ENCODE data around the gene ZNF746. TPM values are rescaled to one million over a fixed set of nuclear protein-coding genes. Genes with fewer than 3 reads are reported as not detected.

The ZNF746 gene
- total RNA-seq, 6 experiments from 2014 or later = 15.7 to 18.2 (median 16.4) TPM

DNA sequence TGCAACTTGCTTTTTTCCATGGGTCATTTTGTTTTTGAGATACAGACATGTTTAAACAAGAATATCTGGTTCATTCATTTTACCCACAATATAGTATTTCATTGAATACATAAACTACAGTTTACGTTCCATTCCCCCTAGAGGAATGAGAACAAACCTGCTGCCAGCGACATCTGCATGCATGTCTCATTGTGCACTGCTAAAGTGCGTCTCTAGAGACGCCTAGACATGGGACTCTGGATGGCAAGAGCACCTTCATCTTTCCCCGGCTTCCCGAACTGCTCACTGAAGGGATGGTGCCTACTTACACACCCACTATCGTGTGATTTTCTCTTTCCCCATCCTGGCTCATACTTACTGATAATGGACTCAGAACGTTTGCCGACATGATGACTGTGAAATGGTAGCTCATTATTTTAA lies 35.5 kb downstream of the ZNF746 start:
- peaks cover 27% of the 10 kb centered on the region for H3K4me1 Mint-ChIP-seq (ENCODE audit: low read depth)
- peaks cover 10% of the 10 kb centered on the region; the same call in 1 of the 2 replicates for H3K36me3 Mint-ChIP-seq (ENCODE audit: low read depth)
- TF ChIP-seq, protein P1, sequence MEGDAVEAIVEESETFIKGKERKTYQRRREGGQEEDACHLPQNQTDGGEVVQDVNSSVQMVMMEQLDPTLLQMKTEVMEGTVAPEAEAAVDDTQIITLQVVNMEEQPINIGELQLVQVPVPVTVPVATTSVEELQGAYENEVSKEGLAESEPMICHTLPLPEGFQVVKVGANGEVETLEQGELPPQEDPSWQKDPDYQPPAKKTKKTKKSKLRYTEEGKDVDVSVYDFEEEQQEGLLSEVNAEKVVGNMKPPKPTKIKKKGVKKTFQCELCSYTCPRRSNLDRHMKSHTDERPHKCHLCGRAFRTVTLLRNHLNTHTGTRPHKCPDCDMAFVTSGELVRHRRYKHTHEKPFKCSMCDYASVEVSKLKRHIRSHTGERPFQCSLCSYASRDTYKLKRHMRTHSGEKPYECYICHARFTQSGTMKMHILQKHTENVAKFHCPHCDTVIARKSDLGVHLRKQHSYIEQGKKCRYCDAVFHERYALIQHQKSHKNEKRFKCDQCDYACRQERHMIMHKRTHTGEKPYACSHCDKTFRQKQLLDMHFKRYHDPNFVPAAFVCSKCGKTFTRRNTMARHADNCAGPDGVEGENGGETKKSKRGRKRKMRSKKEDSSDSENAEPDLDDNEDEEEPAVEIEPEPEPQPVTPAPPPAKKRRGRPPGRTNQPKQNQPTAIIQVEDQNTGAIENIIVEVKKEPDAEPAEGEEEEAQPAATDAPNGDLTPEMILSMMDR (IDR thresholded peaks at IDR 0.05) = no peak
- no peak overlapping the region for H3K4me3 Mint-ChIP-seq
- H3K27me3 Mint-ChIP-seq (ENCODE audit: insufficient read depth) = peaks cover 6% of the 10 kb centered on the region; the same call in 1 of the 2 replicates
- peaks cover 9% of the 10 kb centered on the region; the same call in 1 of the 2 replicates for H3K9me3 Mint-ChIP-seq
- H3K27ac Mint-ChIP-seq = no peak overlapping the region
- DNase-seq = no peak

DNA sequence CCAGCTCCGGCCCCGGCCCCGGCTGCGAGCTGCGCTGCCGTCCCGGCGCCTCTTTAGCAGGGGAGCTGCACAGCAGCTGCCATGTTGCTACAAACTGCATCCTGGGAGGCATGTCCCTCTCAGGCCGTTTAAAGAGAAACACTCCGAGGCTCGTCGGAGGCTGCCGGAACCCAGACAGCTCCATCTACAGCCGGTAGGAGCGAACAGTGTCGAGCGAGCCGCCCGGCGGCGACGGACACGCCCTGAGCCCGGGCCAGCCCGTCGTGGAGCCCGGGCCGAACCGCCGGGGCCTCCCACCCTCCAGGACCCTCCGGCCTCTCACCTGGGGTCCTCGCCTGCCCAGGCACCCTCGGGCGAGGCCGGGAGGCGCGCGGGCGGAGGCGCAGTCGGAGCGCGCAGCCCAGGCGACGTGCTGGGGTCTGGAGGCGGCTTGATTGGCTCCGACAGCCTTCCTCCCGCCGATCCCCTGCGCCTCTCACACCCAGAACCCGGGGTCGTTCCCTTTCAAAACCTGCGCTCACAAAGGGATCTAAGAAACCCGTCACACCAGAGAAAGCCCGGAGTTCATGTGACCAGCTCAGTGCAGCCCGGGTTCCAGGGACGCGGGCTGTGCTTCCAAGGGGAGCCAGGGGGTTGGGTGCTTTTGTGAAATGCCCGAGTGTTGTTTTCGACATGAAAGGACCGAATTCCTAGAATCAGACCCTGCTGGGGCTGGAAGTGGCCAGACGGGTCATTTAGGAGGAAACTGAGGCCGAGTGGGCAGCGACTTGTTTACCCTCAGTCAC lies 36.9 kb downstream of the ZNF746 start, which contains the start of gene ZNF777:
TSS of gene ZNF777 (minus strand) at position 570 of the 785 bp plus-strand sequence. CDS start 5,040 bp downstream, outside the sequence.
- TF ChIP-seq, protein P1 (IDR thresholded peaks at IDR 0.05) = peak; percentile 64
- DNase-seq = peak; percentile 87
- H3K9me3 Mint-ChIP-seq = no peaks in the 10 kb centered on the region
- H3K27ac Mint-ChIP-seq = peak within 1 kb of the TSS; percentile 72
- H3K4me1 Mint-ChIP-seq (ENCODE audit: low read depth) = peaks cover 33% of the 10 kb centered on the region
- H3K36me3 Mint-ChIP-seq (ENCODE audit: low read depth) = no peaks in the 10 kb centered on the region; the same call in none of the 2 replicates
- H3K27me3 Mint-ChIP-seq (ENCODE audit: insufficient read depth) = peaks cover 6% of the 10 kb centered on the region; the same call in 1 of the 2 replicates
- peak within 1 kb of the TSS; percentile 84 for H3K4me3 Mint-ChIP-seq

DNA sequence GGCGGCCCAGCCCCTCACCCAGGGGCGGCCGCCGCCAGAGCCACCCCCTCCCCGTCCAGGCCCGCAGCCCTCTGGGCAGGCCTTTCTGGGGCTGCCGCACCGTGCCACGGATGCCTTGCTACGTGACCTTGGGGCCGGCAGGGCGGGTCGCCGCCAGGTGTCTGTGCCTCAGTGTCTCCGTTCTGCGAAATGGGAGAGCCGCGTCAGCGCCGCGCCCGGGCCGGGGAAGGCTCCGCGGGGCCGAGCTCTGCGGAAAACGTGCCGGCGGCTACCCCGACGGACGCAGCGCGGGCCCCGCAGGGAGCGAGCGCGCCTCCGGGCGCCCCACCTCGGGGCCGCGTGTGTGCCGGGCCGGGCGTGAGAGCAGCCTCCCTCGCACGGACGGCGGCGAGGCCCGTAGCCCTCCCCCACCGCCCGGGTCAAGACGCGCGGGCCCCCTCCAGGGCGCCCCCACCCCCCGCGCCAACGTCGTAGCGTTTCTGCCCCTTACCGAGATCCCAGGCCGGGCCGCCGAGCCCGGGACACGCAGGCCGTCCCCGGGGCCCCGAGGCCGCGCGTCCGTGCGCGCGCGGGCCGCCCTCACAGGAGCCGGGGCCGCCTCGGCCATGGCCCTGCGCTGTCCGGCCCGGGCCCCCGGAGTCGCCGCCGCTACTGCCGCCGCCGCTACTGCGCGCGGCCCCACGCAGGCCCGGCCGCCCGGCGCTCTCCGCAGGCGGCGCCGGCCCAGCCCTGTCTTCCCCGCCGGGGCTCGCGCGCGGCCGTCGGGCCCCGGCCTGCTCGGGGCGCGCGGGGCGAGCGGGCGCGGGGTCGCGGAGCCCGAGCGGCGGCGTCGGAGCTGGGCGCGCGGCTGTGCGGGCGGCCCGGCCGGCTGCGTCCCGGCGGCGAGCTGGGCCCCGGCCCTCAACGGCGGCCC lies 37.8 kb downstream of the ZNF746 start:
- H3K9me3 Mint-ChIP-seq = no peaks in the 10 kb centered on the region
- H3K36me3 Mint-ChIP-seq (ENCODE audit: low read depth) = peaks cover 9% of the 10 kb centered on the region
- TF ChIP-seq, protein P1 (IDR thresholded peaks at IDR 0.05) = no peak
- no peak for DNase-seq
- H3K4me3 Mint-ChIP-seq = no peak overlapping the region
- H3K4me1 Mint-ChIP-seq (ENCODE audit: low read depth) = peaks cover 33% of the 10 kb centered on the region
- H3K27ac Mint-ChIP-seq = no peak overlapping the region
- H3K27me3 Mint-ChIP-seq (ENCODE audit: insufficient read depth) = peaks cover 5% of the 10 kb centered on the region; the same call in 1 of the 2 replicates

DNA sequence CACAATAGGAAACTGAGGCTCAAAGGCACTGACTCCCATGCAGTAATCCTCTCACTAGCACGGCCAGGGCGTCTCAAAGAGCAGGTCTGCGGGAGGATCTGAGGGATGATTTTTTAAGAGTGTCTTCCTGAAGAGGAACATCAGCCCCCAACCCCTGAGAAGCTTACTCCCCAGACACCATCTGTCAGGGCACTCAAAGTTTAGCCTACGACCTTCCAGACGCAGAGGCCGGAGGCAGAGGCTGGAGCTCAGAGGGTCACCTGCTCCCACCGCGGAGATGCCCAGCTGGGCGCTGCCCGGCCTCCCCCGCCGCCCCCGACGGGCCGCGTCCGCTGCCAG lies 38.4 kb downstream of the ZNF746 start:
- TF ChIP-seq, protein P1 (IDR thresholded peaks at IDR 0.05) = no peak
- DNase-seq = no peak
- no peaks in the 10 kb centered on the region for H3K9me3 Mint-ChIP-seq
- H3K27me3 Mint-ChIP-seq (ENCODE audit: insufficient read depth) = peaks cover 1% of the 10 kb centered on the region; the same call in 1 of the 2 replicates
- peaks cover 11% of the 10 kb centered on the region for H3K36me3 Mint-ChIP-seq (ENCODE audit: low read depth)
- peak overlapping the region; percentile 80 for H3K27ac Mint-ChIP-seq
- H3K4me1 Mint-ChIP-seq (ENCODE audit: low read depth) = peaks cover 33% of the 10 kb centered on the region
- peak overlapping the region; percentile 86 for H3K4me3 Mint-ChIP-seq

DNA sequence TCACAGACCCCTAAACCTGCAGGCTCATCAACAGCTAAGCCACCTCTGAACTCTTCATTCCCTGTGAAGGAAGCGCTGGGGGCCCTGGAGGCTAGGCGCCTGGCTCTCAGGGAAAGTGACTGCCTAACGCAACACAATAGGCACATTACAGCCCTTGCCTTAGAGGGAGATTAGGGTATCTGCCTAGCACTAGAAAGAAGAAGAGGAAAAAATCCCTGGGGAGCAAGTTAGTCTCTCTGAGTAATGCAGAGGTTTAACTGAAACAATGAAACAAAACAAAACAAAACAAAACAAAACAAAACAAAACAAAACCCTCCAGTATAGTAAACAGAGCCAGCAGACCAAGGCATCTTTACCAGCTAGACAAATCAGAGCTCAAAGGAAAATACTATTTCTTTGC lies 39.4 kb downstream of the ZNF746 start:
- Mint-ChIP-seq H3K36me3 (ENCODE audit: low read depth) (peaks cover 11% of the 10 kb centered on the region), H3K27ac (peak overlapping the region; percentile 63), H3K27me3 (ENCODE audit: insufficient read depth) (peaks cover 1% of the 10 kb centered on the region; the same call in 1 of the 2 replicates), H3K9me3 (no peaks in the 10 kb centered on the region), H3K4me3 (peak overlapping the region; percentile 86), H3K4me1 (ENCODE audit: low read depth) (peaks cover 33% of the 10 kb centered on the region)
- no peak for DNase-seq
- TF ChIP-seq, protein P1 (IDR thresholded peaks at IDR 0.05) = no peak
